Neural cell (in vitro differentiated cells): ENCODE data around the gene ALS2CL.

Experiments
- CTCF ChIP-seq: fragments of 450-650 bp; IDR thresholded peaks from 2 replicates; pipeline ENCODE4 v1.5.1; 2014; ENCODE audit warnings: antibody characterized with exemption, mild to moderate bottlenecking, moderate library complexity; ENCODE audit not compliant: poor library complexity, severe bottlenecking
- EZH2 ChIP-seq: fragments of 200-600, 300-800 bp; shearing (Covaris generic), sonication (generic); IDR thresholded peaks from 2 replicates; pipeline ENCODE4 v1.6.1; 2014; ENCODE audit warnings: antibody characterized with exemption, low read length, borderline replicate concordance, mild to moderate bottlenecking; ENCODE audit not compliant: insufficient read depth, poor library complexity, severe bottlenecking
- MXI1 ChIP-seq: fragments of 450-650 bp; conservative IDR thresholded peaks from 2 replicates; pipeline ENCODE4 v1.6.1; 2014; ENCODE audit warnings: antibody characterized with exemption, mild to moderate bottlenecking; ENCODE audit not compliant: poor library complexity, severe bottlenecking
- POLR2AphosphoS5 ChIP-seq: IDR thresholded peaks from 2 replicates; pipeline ENCODE4 v1.6.1; 2012

GRCh38 chr3:46646700-46647099 is 46.8 kb downstream of the ALS2CL start:
- TF ChIP-seq MXI1 (no peak), EZH2 (no peak), POLR2AphosphoS5 (no peak), CTCF (no peak)
